Left ventricle myocardium inferior (tissue), 1 donor: ENCODE results near the gene BRAP. TPM values are rescaled to one million over a fixed set of nuclear protein-coding genes. Genes with fewer than 3 reads are reported as not detected.
"Not testable (repeated sequence)": the region's sequence is repeated elsewhere in the genome, so short reads cannot be mapped to it uniquely, and the experiment has no call there.

Experiments used
- DNase-seq: peaks from one replicate; pipeline ENCODE4 v3.0.0-alpha.2; 2020
- H3K27ac ChIP-seq: fragments of 200-600 bp; replicated peaks from 2 replicates; pipeline ENCODE4 v1.8.0; 2021
- H3K27me3 ChIP-seq: fragments of 200-600 bp; 2 replicates; pipeline ENCODE4 v1.8.0; 2021; ENCODE audit warnings: low read depth
- H3K36me3 ChIP-seq: fragments of 200-600 bp; 2 replicates; pipeline ENCODE4 v1.8.0; 2021
- H3K4me1 ChIP-seq: fragments of 200-600 bp; 2 replicates; pipeline ENCODE4 v1.8.0; 2021
- H3K4me3 ChIP-seq: fragments of 200-600 bp; 2 replicates; pipeline ENCODE4 v1.8.0; 2021; ENCODE audit warnings: mild to moderate bottlenecking, moderate library complexity
- H3K9me3 ChIP-seq: fragments of 200-600 bp; replicated peaks from 2 replicates; pipeline ENCODE4 v1.8.0; 2021
- intact Hi-C: fragments of 100-400 bp; cut with micrococcal nuclease; formaldehyde crosslinking; loops from one replicate; pipeline ENCODE4 v1.11.0; 2022
- long read RNA-seq: library from polyadenylated mRNA; unstranded; transcript quantifications from one replicate; pipeline ENCODE4 v2.0.0, GENCODE V29; 2021
- total RNA-seq: library from RNA; stranded (reverse); fragmentation: NEBNext Ultra II Directional; extraction: Animal tissue kit (Norgen Biotek cat#: 25700); gene quantifications from one replicate; pipeline ENCODE4 v1.2.1, GENCODE V29; 2021
- TF ChIP-seq, protein P1 (sequence below): fragments of 200-600 bp; IDR thresholded peaks from 2 replicates; pipeline ENCODE4 v1.8.0; 2021; ENCODE audit warnings: antibody characterized with exemption, mild to moderate bottlenecking, borderline replicate concordance
- donor health status: DM: no; HTN: yes; CAD: no; lungs with severe emphysema.

BRAP gene, protein sequence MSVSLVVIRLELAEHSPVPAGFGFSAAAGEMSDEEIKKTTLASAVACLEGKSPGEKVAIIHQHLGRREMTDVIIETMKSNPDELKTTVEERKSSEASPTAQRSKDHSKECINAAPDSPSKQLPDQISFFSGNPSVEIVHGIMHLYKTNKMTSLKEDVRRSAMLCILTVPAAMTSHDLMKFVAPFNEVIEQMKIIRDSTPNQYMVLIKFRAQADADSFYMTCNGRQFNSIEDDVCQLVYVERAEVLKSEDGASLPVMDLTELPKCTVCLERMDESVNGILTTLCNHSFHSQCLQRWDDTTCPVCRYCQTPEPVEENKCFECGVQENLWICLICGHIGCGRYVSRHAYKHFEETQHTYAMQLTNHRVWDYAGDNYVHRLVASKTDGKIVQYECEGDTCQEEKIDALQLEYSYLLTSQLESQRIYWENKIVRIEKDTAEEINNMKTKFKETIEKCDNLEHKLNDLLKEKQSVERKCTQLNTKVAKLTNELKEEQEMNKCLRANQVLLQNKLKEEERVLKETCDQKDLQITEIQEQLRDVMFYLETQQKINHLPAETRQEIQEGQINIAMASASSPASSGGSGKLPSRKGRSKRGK
- total RNA-seq, result 14.5 TPM
- long read RNA-seq, full-length matches to known transcripts, result 31 of 43 reads
- long read RNA-seq, partial matches to known transcripts, result 9 of 43 reads
- long read RNA-seq, other reads (novel, unspliced or antisense), result 3 of 43 reads

DNA sequence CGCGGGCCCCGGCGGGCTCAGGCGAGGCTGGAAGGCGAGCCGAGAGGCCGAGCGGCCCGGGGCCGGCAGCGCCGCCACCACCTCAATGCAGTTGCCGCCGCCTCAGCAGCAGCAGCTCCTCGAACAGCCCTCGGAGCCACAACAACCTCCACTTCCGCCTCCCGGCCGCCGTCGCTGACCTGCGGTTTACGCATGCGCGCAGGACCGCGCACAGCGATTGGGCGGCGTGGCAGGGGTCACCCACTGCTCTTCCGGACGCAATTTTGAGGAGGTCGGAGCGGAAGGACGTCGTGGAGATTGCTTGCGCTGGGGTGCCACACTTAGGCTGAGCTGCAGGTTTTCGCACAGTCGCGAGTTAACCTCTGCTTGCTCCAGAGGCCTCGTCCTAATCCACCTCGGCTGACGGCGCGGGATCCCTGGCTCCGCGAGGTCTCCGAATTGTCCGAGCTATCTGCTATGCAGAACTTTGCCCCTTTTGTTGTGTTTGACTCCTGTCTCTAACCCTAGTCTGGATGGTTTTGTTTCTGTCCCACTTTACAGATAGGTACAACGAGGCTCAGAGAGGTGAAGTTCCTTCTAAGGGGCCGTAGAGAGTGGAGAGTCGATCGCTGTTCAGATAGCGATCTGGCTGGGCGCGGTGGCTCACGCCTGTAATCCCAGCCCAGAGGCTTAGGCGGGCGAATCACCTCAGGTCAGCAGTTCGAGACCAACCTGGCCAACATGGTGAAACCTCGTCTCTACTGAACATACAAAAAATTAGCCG, at the start of gene BRAP, which contains the start of gene ACAD10:
Gene BRAP, minus strand, starts transcription at position 146 of the 763 bp plus-strand sequence. CDS start 164 bp downstream, outside the sequence.
Gene ACAD10, plus strand, starts transcription at position 243 of the 763 bp plus-strand sequence. CDS start 6,657 bp downstream, outside the sequence.
- Histone ChIP-seq H3K27me3 (no peaks in the 10 kb centered on the region), H3K4me3 (peak within 1 kb of the TSS; percentile 92), H3K9me3 (no peaks in the 10 kb centered on the region), H3K4me1 (peaks cover 40% of the 10 kb centered on the region), H3K36me3 (peaks cover 24% of the 10 kb centered on the region), H3K27ac (peak within 1 kb of the TSS; percentile 92)
- intact Hi-C loops, result no loop called here
- TF ChIP-seq, protein P1, sequence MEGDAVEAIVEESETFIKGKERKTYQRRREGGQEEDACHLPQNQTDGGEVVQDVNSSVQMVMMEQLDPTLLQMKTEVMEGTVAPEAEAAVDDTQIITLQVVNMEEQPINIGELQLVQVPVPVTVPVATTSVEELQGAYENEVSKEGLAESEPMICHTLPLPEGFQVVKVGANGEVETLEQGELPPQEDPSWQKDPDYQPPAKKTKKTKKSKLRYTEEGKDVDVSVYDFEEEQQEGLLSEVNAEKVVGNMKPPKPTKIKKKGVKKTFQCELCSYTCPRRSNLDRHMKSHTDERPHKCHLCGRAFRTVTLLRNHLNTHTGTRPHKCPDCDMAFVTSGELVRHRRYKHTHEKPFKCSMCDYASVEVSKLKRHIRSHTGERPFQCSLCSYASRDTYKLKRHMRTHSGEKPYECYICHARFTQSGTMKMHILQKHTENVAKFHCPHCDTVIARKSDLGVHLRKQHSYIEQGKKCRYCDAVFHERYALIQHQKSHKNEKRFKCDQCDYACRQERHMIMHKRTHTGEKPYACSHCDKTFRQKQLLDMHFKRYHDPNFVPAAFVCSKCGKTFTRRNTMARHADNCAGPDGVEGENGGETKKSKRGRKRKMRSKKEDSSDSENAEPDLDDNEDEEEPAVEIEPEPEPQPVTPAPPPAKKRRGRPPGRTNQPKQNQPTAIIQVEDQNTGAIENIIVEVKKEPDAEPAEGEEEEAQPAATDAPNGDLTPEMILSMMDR, result no peak
- peak; percentile 95 for DNase-seq

DNA sequence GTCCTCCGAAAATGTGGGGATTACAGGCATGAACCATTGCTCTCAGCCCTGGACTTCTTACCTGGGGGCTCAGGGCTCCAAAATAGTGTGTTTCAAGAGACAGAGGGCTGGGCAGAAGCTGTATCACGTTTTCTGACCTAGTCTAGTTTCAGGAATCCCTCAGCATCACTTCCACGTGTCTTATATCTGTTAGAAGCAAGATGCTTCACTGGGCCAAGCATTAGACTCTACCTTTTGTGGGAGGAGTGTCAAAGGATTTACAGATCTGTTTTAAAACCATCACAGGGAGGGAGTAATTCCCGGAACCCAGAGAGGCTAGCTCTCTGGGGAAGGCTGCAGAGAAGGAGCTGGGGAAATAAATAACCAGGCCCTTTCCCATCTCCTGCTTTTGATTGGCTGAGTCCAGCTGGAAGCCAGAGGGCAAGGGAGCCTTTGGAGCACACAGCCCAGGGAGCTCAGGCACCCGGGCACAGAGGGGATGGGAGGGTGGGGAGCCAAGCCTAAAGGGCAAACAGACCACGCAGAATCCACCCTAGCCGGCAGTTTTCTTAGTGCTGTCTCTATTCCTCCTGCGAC, 47.7 kb upstream of the BRAP start:
- Histone ChIP-seq H3K27ac (no peak overlapping the region), H3K4me1 (no peaks in the 10 kb centered on the region), H3K4me3 (no peak overlapping the region), H3K27me3 (no peaks in the 10 kb centered on the region), H3K9me3 (no peaks in the 10 kb centered on the region), H3K36me3 (peaks cover 93% of the 10 kb centered on the region)
- no peak for DNase-seq
- intact Hi-C loops, result no loop called here
- TF ChIP-seq, protein P1, result no peak

DNA sequence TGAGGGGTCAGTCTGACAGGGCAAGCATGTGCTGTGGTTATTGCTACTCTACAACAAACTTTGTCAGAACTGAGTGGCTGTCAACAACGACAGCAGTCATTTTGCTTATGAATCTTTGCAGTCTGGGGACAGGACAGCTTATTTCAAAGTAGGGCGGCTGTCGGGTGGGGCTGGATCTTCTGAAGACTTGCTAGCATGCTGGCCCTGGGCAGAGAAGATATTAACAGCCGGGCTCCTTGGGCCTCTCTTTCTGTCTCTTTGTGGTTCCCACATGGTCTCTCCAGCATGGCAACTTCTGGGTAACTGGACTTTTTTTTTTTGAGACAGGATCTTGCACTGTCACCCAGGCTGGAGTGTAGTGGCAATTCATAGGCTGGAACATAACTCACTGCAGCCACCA, 47.0 kb upstream of the BRAP start:
- Histone ChIP-seq H3K27ac (no peak overlapping the region), H3K4me3 (no peak overlapping the region), H3K27me3 (no peaks in the 10 kb centered on the region), H3K9me3 (no peaks in the 10 kb centered on the region), H3K4me1 (no peaks in the 10 kb centered on the region), H3K36me3 (peaks cover 91% of the 10 kb centered on the region)
- TF ChIP-seq, protein P1, result no peak
- intact Hi-C loops, result no loop called here
- no peak for DNase-seq

DNA sequence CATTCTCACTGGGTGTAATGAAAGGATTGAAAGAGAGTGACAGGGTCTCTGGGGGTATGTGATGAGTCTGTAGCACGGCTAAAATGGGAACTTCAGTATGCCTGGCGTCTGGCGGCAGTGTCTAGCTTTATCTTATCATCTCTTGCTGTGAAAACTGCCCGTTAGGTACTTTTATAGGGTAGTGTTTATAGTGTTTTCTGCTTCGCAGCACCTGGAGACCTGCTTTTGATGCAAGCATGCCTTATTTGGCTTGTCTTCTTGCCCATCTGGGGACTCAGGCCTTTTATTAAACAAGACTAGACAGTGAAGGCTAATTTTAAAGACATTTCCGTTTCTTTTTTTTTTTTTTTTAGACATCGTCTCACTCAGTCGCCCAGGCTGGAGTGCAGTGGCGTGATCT, 44.7 kb upstream of the BRAP start:
- Histone ChIP-seq H3K27me3 (no peaks in the 10 kb centered on the region), H3K36me3 (peaks cover 91% of the 10 kb centered on the region), H3K9me3 (no peaks in the 10 kb centered on the region), H3K4me3 (no peak overlapping the region), H3K27ac (no peak overlapping the region), H3K4me1 (no peaks in the 10 kb centered on the region)
- intact Hi-C loops, result no loop called here
- TF ChIP-seq, protein P1, result no peak
- no peak for DNase-seq

DNA sequence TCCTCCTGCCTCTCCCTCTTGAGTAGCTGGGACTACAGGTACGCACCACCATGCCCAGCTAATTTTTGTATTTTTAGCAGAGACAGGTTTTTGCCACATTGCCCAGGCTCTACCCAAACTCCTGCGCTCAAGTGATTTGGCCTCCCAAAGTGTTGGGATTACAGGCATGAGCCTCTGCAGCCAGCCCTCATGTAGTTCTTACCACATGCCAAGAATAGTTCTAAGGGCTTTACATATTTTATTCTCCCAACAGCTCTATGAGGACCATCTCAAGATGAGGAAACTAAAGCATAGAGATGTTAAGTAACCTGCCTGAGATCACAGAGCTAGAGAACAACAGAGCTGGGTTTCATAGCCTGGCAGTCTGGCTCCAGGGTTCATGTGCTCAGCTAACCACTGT, 43.0 kb upstream of the BRAP start:
- DNase-seq, result no peak
- no peaks in the 10 kb centered on the region for H3K9me3 ChIP-seq
- H3K4me1 ChIP-seq, result no peaks in the 10 kb centered on the region
- H3K27ac ChIP-seq, result no peak overlapping the region
- intact Hi-C loops, result no loop called here
- peaks cover 87% of the 10 kb centered on the region for H3K36me3 ChIP-seq
- TF ChIP-seq, protein P1, result no peak
- no peak overlapping the region for H3K4me3 ChIP-seq
- H3K27me3 ChIP-seq, result no peaks in the 10 kb centered on the region

DNA sequence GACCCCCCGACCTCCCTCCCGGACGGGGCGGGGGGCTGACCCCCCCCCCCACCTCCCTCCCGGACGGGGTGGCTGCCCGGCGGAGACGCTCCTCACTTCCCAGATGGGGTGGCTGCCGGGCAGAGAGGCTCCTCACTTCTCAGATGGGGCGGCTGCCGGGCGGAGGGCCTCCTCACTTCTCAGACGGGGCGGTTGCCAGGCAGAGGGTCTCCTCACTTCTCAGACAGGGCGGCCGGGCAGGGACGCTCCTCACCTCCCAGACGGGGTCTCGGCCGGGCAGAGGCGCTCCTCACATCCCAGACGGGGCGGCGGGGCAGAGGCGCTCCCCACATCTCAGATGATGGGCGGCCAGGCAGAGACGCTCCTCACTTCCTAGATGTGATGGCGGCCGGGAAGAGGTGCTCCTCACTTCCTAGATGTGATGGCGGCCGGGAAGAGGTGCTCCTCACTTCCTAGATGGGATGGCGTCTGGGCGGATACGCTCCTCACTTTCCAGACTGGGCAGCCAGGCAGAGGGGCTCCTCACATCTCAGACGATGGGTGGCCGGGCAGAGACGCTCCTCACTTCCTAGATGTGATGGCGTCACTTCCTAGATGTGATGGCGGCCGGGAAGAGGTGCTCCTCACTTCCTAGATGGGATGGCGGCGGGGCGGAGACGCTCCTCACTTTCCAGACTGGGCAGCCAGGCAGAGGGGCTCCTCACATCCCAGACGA, 38.0 kb upstream of the BRAP start:
- H3K4me3 ChIP-seq, H3K27ac ChIP-seq, H3K27me3 ChIP-seq, DNase-seq, intact Hi-C loops, H3K9me3 ChIP-seq, H3K4me1 ChIP-seq: not testable (repeated sequence)
- H3K36me3 ChIP-seq, result peaks cover 79% of the 10 kb centered on the region
